Natural killer cell (primary cell): Measurements from ENCODE around the gene ITCH. TPM values are rescaled to one million over a fixed set of nuclear protein-coding genes. Genes with fewer than 3 reads are reported as not detected.

Source experiments
- ATAC-seq, 3 donors: fragments of 150-1000 bp in 2 of 3; fragments of 200-7000 bp in 1 of 3; cut with Tn5 transposase; 1 replicate in 1 of 3; 2 replicates in 2 of 3; pipeline ENCODE4 v1.10.0; 2021; ENCODE audit warnings: mild to moderate bottlenecking in 2 of 3, moderate library complexity in 2 of 3
- DNase-seq, 2 donors: peaks; one replicate each; pipeline versions ENCODE4 v3.0.0 to v3.0.0-alpha.2; 2013 to 2021; ENCODE audit warnings: mixed read lengths in 1 of 2
- H3K27ac ChIP-seq: one replicate; pipeline ENCODE4 v1.5.1; 2013; ENCODE audit warnings: mild to moderate bottlenecking, low read length
- H3K27me3 ChIP-seq: one replicate; pipeline ENCODE4 v1.6.1; 2013; ENCODE audit warnings: low read length; ENCODE audit not compliant: control insufficient read depth, insufficient read depth
- H3K36me3 ChIP-seq: one replicate; pipeline ENCODE4 v1.6.1; 2013; ENCODE audit warnings: low read length; ENCODE audit not compliant: control insufficient read depth, insufficient read depth
- H3K4me1 ChIP-seq: one replicate; pipeline ENCODE4 v1.6.1; 2013; ENCODE audit warnings: low read length; ENCODE audit not compliant: control insufficient read depth, insufficient read depth
- H3K4me3 ChIP-seq: one replicate; pipeline ENCODE4 v1.5.1; 2013; ENCODE audit warnings: low read length
- H3K9me3 ChIP-seq: one replicate; pipeline ENCODE4 v1.6.1; 2013; ENCODE audit warnings: low read length; ENCODE audit not compliant: control insufficient read depth, insufficient read depth
- H3K27ac Mint-ChIP-seq, 2 donors: one replicate each; pipeline ENCODE4 v1.8.0; 2022; ENCODE audit warnings: mild to moderate bottlenecking in 2 of 2, mixed read lengths in 2 of 2, moderate library complexity in 1 of 2
- H3K27me3 Mint-ChIP-seq, 2 donors: one replicate each; pipeline ENCODE4 v1.8.0; 2022; ENCODE audit warnings: low read depth in 2 of 2, mixed read lengths in 2 of 2
- H3K36me3 Mint-ChIP-seq: one replicate; pipeline ENCODE4 v1.8.0; 2022; ENCODE audit warnings: mixed read lengths
- H3K4me1 Mint-ChIP-seq, 2 donors: one replicate each; pipeline ENCODE4 v1.8.0; 2022; ENCODE audit warnings: mixed read lengths in 2 of 2
- H3K4me3 Mint-ChIP-seq: one replicate; pipeline ENCODE4 v1.8.0; 2022; ENCODE audit warnings: mild to moderate bottlenecking, moderate library complexity, mixed read lengths
- H3K9me3 Mint-ChIP-seq, 2 donors: one replicate each; pipeline ENCODE4 v1.8.0; 2022; ENCODE audit warnings: mixed read lengths in 2 of 2
- CTCF ChIP-seq: fragments of 200-600 bp; IDR thresholded peaks from one replicate; pipeline ENCODE4 v1.8.0; 2022; ENCODE audit warnings: antibody characterized with exemption
- WGBS: methylation state at CpG from one replicate; pipeline ENCODE4 v1.1.7; 2013; ENCODE audit warnings: missing lambda C conversion rate; ENCODE audit not compliant: insufficient coverage; 5-methylcytosine and 5-hydroxymethylcytosine counted together
- intact Hi-C: fragments of 100-400 bp; cut with micrococcal nuclease; formaldehyde crosslinking; loops from one replicate; pipeline ENCODE4 v1.14.2; 2022
- total RNA-seq, 4 donors: library from RNA; stranded (reverse); fragments of 120-200 nt in 1 of 4; gene quantifications; one replicate each; pipeline versions ENCODE4 v1.2.3 to v1.2.4, GENCODE V29; 2013 to 2022

ITCH gene
- total RNA-seq, 3 donors from 2014 or later (not counting 1 experiment from before 2014, with no cell fraction given), result 157 to 182 (median 163) TPM

- Histone ChIP-seq H3K4me1 (peaks cover 27% of the 10 kb centered on the region), H3K27me3 (no peaks in the 10 kb centered on the region), H3K4me3 (no peak overlapping the region), H3K9me3 (no peaks in the 10 kb centered on the region), H3K36me3 (peaks cover 36% of the 10 kb centered on the region), H3K27ac (no peak overlapping the region)
- H3K27ac Mint-ChIP-seq, result peak overlapping the region; percentile 81 to 84
- H3K36me3 Mint-ChIP-seq, result peaks cover 6% of the 10 kb centered on the region
- no peak overlapping the region for H3K4me3 Mint-ChIP-seq
- H3K9me3 Mint-ChIP-seq, result no peaks in the 10 kb centered on the region
- no peak for ATAC-seq
- intact Hi-C loops, result no loop called here
- peaks cover 59 to 61% of the 10 kb centered on the region in 2 donors for H3K4me1 Mint-ChIP-seq
- H3K27me3 Mint-ChIP-seq, result no peaks in the 10 kb centered on the region
- WGBS, result 88% methylated on average over 8 of the region's 8 CpGs
- DNase-seq, result no peak
- no peak for TF ChIP-seq CTCF
Measured at GRCh38 chr20:34401741-34402455, 38.8 kb downstream of the ITCH start.

- intact Hi-C loops, result no loop called here
- Mint-ChIP-seq H3K4me1 (peaks cover 57% of the 10 kb centered on the region in 2 donors), H3K27me3 (no peaks in the 10 kb centered on the region), H3K27ac (peak overlapping the region; percentile 81 to 84), H3K9me3 (no peaks in the 10 kb centered on the region), H3K36me3 (peaks cover 6% of the 10 kb centered on the region), H3K4me3 (no peak overlapping the region)
- DNase-seq (no peak), ATAC-seq (no peak)
- WGBS, result no CpG with 5 or more reads among the region's 1 CpG
- Histone ChIP-seq H3K4me3 (no peak overlapping the region), H3K9me3 (no peaks in the 10 kb centered on the region), H3K27me3 (no peaks in the 10 kb centered on the region), H3K4me1 (peaks cover 27% of the 10 kb centered on the region), H3K27ac (no peak overlapping the region), H3K36me3 (peaks cover 31% of the 10 kb centered on the region)
- TF ChIP-seq CTCF, result no peak
Measured at GRCh38 chr20:34402461-34402860, 39.4 kb downstream of the ITCH start.

DNA sequence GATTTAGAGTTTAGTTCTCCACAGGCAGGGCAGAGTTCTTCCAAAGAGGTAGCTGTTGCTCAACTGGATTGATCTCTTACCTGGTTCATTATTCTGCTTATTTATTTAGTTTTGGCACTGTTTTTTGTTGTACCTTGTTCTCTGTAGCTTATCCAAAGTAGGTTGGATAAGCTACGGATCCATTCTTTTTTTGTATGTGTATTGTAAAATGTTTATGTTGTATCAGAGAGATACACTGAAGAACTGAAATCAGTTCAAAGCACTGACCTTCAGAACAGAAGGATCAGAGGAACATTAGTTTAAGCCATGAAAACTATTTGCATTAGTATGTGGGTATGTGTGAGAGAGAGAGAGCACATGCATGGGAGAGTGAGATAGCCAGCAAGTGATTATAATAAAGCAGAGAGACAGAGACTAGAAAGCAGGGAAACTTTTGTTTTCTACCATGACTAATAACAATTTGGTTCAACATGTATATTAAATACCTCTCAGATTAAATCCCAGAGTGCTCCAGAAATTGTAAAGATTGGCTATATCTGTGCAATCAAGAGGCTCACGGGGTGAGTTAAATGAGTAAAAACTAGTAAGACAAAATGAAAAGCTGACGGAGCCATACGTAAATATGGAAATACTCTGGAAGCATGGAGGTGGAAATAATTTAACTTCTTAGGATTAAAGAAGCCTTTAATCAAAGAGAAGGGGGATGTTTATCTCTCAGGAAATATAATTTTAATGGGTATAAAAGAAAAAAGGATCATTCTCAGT lies 40.2 kb downstream of the ITCH start:
- 96% methylated on average over 4 of the region's 4 CpGs for WGBS
- peak overlapping the region; percentile 1 for H3K27ac ChIP-seq
- H3K27me3 ChIP-seq, result no peaks in the 10 kb centered on the region
- H3K36me3 ChIP-seq, result peaks cover 26% of the 10 kb centered on the region
- H3K4me1 ChIP-seq, result peaks cover 27% of the 10 kb centered on the region
- Mint-ChIP-seq H3K4me3 (peak overlapping the region; percentile 74), H3K27ac (peak overlapping the region; percentile 66 to 84), H3K27me3 (no peaks in the 10 kb centered on the region), H3K9me3 (no peaks in the 10 kb centered on the region), H3K4me1 (peaks cover 63% of the 10 kb centered on the region in 2 donors), H3K36me3 (peaks cover 7% of the 10 kb centered on the region)
- no peaks in the 10 kb centered on the region for H3K9me3 ChIP-seq
- no peak for TF ChIP-seq CTCF
- DNase-seq, result no peak
- ATAC-seq, result no peak
- H3K4me3 ChIP-seq, result no peak overlapping the region
- intact Hi-C loops, result no loop called here
